WTC11 (cell line): ENCODE data around the gene ENO1. TPM values are rescaled to one million over a fixed set of nuclear protein-coding genes. Genes with fewer than 3 reads are reported as not detected.
"Not testable (repeated sequence)": the region's sequence is repeated elsewhere in the genome, so short reads cannot be mapped to it uniquely, and the experiment has no call there.

Source experiments
- ATAC-seq: fragments of 200-7000 bp; cut with Tn5 transposase; 2 replicates; pipeline ENCODE4 v1.10.0; 2021; ENCODE audit warnings: mild to moderate bottlenecking, moderate library complexity
- CTCF ChIA-PET: fragments of 300-600 bp; sonication (Branson Sonifier 250); formaldehyde crosslinking; loops from one replicate; lab custom pipeline; 2021; ENCODE audit warnings: antibody characterized with exemption; lab: Charles Lee
- POLR2A ChIA-PET: fragments of 350-600 bp; sonication (Branson Sonifier 250); formaldehyde crosslinking; loops from one replicate; lab custom pipeline; 2021; ENCODE audit warnings: antibody characterized with exemption; lab: Charles Lee
- DNase-seq: peaks from one replicate; pipeline ENCODE4 v3.0.0; 2021; ENCODE audit warnings: low spot score
- H3K27ac Mint-ChIP-seq: 2 replicates; pipeline ENCODE4 v1.8.0; 2021; ENCODE audit warnings: mixed read lengths
- H3K27me3 Mint-ChIP-seq: 2 replicates; pipeline ENCODE4 v1.8.0; 2021; ENCODE audit warnings: low read depth, mild to moderate bottlenecking, moderate library complexity, mixed read lengths
- H3K36me3 Mint-ChIP-seq: 2 replicates; pipeline ENCODE4 v1.8.0; 2021; ENCODE audit warnings: mixed read lengths
- H3K4me1 Mint-ChIP-seq: 2 replicates; pipeline ENCODE4 v1.8.0; 2022; ENCODE audit warnings: mixed read lengths
- H3K4me3 Mint-ChIP-seq: 2 replicates; pipeline ENCODE4 v1.8.0; 2021; ENCODE audit warnings: mild to moderate bottlenecking, moderate library complexity, mixed read lengths
- H3K9me3 Mint-ChIP-seq: 2 replicates; pipeline ENCODE4 v1.8.0; 2021; ENCODE audit warnings: mixed read lengths
- ARID4B ChIP-seq: sonication (generic); formaldehyde crosslinking; IDR thresholded peaks from 2 replicates; pipeline ENCODE4 v1.8.0; 2023; ENCODE audit warnings: missing genetic modification reagents, mild to moderate bottlenecking, borderline replicate concordance
- CBFB ChIP-seq: sonication (generic); formaldehyde crosslinking; IDR thresholded peaks from 2 replicates; pipeline ENCODE4 v1.8.1; 2022; ENCODE audit warnings: mild to moderate bottlenecking, low read depth, missing genetic modification reagents
- CREB1 ChIP-seq: sonication (generic); formaldehyde crosslinking; IDR thresholded peaks from 2 replicates; pipeline ENCODE4 v1.8.0; 2023; ENCODE audit warnings: mild to moderate bottlenecking, missing genetic modification reagents
- CTCF ChIP-seq: fragments of 200-600 bp; IDR thresholded peaks from 2 replicates; pipeline ENCODE4 v1.8.0; 2022; ENCODE audit warnings: antibody characterized with exemption
- ERG ChIP-seq: fragments of 250-450 bp; sonication (Bioruptor Pico); IDR thresholded peaks from 2 replicates; pipeline ENCODE4 v1.8.0; 2021; ENCODE audit warnings: mild to moderate bottlenecking
- ESRRA ChIP-seq: sonication (generic); formaldehyde crosslinking; IDR thresholded peaks from 2 replicates; pipeline ENCODE4 v1.8.1; 2022; ENCODE audit warnings: mild to moderate bottlenecking, missing genetic modification reagents, borderline replicate concordance
- GABPB1 ChIP-seq: sonication (generic); formaldehyde crosslinking; IDR thresholded peaks from 2 replicates; pipeline ENCODE4 v1.8.1; 2023; ENCODE audit warnings: mild to moderate bottlenecking, missing genetic modification reagents
- GTF2I ChIP-seq: fragments of 250-450 bp; sonication (Bioruptor Pico); conservative IDR thresholded peaks from 2 replicates; pipeline ENCODE4 v1.4.0; 2021; ENCODE audit warnings: mild to moderate bottlenecking
- HMGXB4 ChIP-seq: sonication (generic); formaldehyde crosslinking; IDR thresholded peaks from 2 replicates; pipeline ENCODE4 v1.8.1; 2023; ENCODE audit warnings: mild to moderate bottlenecking, moderate library complexity, missing genetic modification reagents
- JAZF1 ChIP-seq: fragments of 250-450 bp; sonication (Bioruptor Pico); IDR thresholded peaks from 2 replicates; pipeline ENCODE4 v1.9.0; 2021; ENCODE audit warnings: moderate library complexity, mild to moderate bottlenecking, inconsistent platforms
- MAX ChIP-seq: sonication (generic); formaldehyde crosslinking; IDR thresholded peaks from 2 replicates; pipeline ENCODE4 v1.8.0; 2022; ENCODE audit warnings: mild to moderate bottlenecking, missing genetic modification reagents
- NFATC4 ChIP-seq: fragments of 250-450 bp; sonication (Bioruptor Pico); IDR thresholded peaks from 2 replicates; pipeline ENCODE4 v1.9.0; 2021; ENCODE audit warnings: mild to moderate bottlenecking
- TEAD1 ChIP-seq: sonication (generic); formaldehyde crosslinking; IDR thresholded peaks from 2 replicates; pipeline ENCODE4 v1.8.0; 2022; ENCODE audit warnings: mild to moderate bottlenecking, missing genetic modification reagents
- TEAD4 ChIP-seq: sonication (generic); formaldehyde crosslinking; IDR thresholded peaks from 2 replicates; pipeline ENCODE4 v1.8.0; 2022; ENCODE audit warnings: mild to moderate bottlenecking, missing genetic modification reagents
- ZBTB43 ChIP-seq: sonication (generic); formaldehyde crosslinking; IDR thresholded peaks from 2 replicates; pipeline ENCODE4 v1.8.1; 2023; ENCODE audit warnings: mild to moderate bottlenecking, missing genetic modification reagents
- ZMAT4 ChIP-seq: fragments of 250-450 bp; sonication (Bioruptor Pico); IDR thresholded peaks from 2 replicates; pipeline ENCODE4 v1.9.0; 2021; ENCODE audit warnings: mild to moderate bottlenecking
- ZNF121 ChIP-seq: sonication (generic); formaldehyde crosslinking; IDR thresholded peaks from 2 replicates; pipeline ENCODE4 v1.8.0; 2023; ENCODE audit warnings: missing genetic modification reagents
- ZNF317 ChIP-seq: sonication (generic); formaldehyde crosslinking; IDR thresholded peaks from 2 replicates; pipeline ENCODE4 v1.8.1; 2023; ENCODE audit warnings: low read depth, mild to moderate bottlenecking, moderate library complexity, missing genetic modification reagents, borderline replicate concordance
- total RNA-seq: library from RNA; stranded (reverse); gene quantifications from 3 replicates; pipeline ENCODE4 v1.2.3, GENCODE V29; 2021

The ENO1 gene
- total RNA-seq, 1 experiment from 2014 or later: 1,978 TPM

- H3K27ac Mint-ChIP-seq: peak overlapping the region; percentile 38; the same call in 1 of the 2 replicates
- H3K9me3 Mint-ChIP-seq: no peaks in the 10 kb centered on the region
- H3K27me3 Mint-ChIP-seq: peaks cover 6% of the 10 kb centered on the region
- no peaks in the 10 kb centered on the region for H3K36me3 Mint-ChIP-seq
- H3K4me1 Mint-ChIP-seq: peaks cover under 1% of the 10 kb centered on the region
- ATAC-seq (no peak), DNase-seq (no peak)
- no peak for TF ChIP-seq CREB1 (CRISPR knock-in tag)
- TF ChIP-seq NFATC4 (CRISPR knock-in tag): no peak
- no peak for TF ChIP-seq ESRRA (CRISPR knock-in tag)
- no peak for TF ChIP-seq TEAD1 (CRISPR knock-in tag)
- no peak for TF ChIP-seq ARID4B (CRISPR knock-in tag)
- no peak for TF ChIP-seq CBFB
- no peak for TF ChIP-seq GTF2I (CRISPR knock-in tag)
- TF ChIP-seq ZMAT4 (CRISPR knock-in tag): no peak
- TF ChIP-seq ERG (CRISPR knock-in tag): no peak
- no peak for TF ChIP-seq ZBTB43
- TF ChIP-seq GABPB1 (CRISPR knock-in tag): no peak
- TF ChIP-seq HMGXB4 (CRISPR knock-in tag): no peak
- no peak for TF ChIP-seq ZNF317 (CRISPR knock-in tag)
- no peak overlapping the region for H3K4me3 Mint-ChIP-seq
- ChIA-PET CTCF (no interaction called here), POLR2A (no interaction called here)
Measured at GRCh38 chr1:8889103-8889846, 10.8 kb upstream of the ENO1 start.

GRCh38 chr1:8886589-8886988, 8.1 kb upstream of the ENO1 start:
- ChIA-PET CTCF (interaction anchor here (1.1 to 2.9 kb wide), 3 partner anchors 38 to 215 kb away, joined by 3 to 12 read pairs (median 3); no protein-coding TSS in a partner anchor), POLR2A (interaction anchor here (0.6 kb wide), 1 partner anchor 73 kb away, joined by 4 read pairs; no protein-coding TSS in a partner anchor)
- ATAC-seq: no peak
- TF ChIP-seq CTCF: no peak
- TF ChIP-seq ZNF121: no peak
- TF ChIP-seq ERG (CRISPR knock-in tag): no peak
- no peak for TF ChIP-seq JAZF1 (CRISPR knock-in tag)
- TF ChIP-seq MAX (CRISPR knock-in tag): no peak
- no peak for TF ChIP-seq TEAD4
- TF ChIP-seq GABPB1 (CRISPR knock-in tag): no peak
- H3K4me3 Mint-ChIP-seq: no peak overlapping the region
- H3K36me3 Mint-ChIP-seq: no peaks in the 10 kb centered on the region
- no peak overlapping the region for H3K27ac Mint-ChIP-seq
- peaks cover 12% of the 10 kb centered on the region for H3K4me1 Mint-ChIP-seq
- H3K27me3 Mint-ChIP-seq: peaks cover 8% of the 10 kb centered on the region
- no peak for DNase-seq
- no peaks in the 10 kb centered on the region for H3K9me3 Mint-ChIP-seq

- H3K9me3 Mint-ChIP-seq, DNase-seq, H3K27ac Mint-ChIP-seq, ATAC-seq, H3K36me3 Mint-ChIP-seq, H3K4me3 Mint-ChIP-seq: not testable (repeated sequence)
- CTCF ChIA-PET: interaction anchor here (1.1 to 2.9 kb wide), 4 partner anchors 37 to 216 kb away, joined by 3 to 12 read pairs (median 4); no protein-coding TSS in a partner anchor
- POLR2A ChIA-PET: interaction anchor here (0.6 kb wide), 1 partner anchor 74 kb away, joined by 4 read pairs; no protein-coding TSS in a partner anchor
- peaks cover 12% of the 10 kb centered on the region for H3K4me1 Mint-ChIP-seq
- H3K27me3 Mint-ChIP-seq: peaks cover 13% of the 10 kb centered on the region
Measured at GRCh38 chr1:8886031-8886524, 7.6 kb upstream of the ENO1 start.
